Hepatocyte (in vitro differentiated cells): ENCODE measurements around the gene ARHGAP1. TPM values are rescaled to one million over a fixed set of nuclear protein-coding genes. Genes with fewer than 3 reads are reported as not detected.

Source experiments
- DNase-seq: peaks from one replicate; pipeline ENCODE4 v3.0.0-alpha.2; 2016; ENCODE audit warnings: low spot score
- H2AFZ ChIP-seq: fragments of 200-600 bp; sonication (generic); 2 replicates; pipeline ENCODE4 v1.6.0; 2016; ENCODE audit warnings: antibody characterized with exemption, mild to moderate bottlenecking
- H3K27ac ChIP-seq: fragments of 200-600 bp; sonication (generic); 2 replicates; pipeline ENCODE4 v1.5.1; 2016; ENCODE audit warnings: mild to moderate bottlenecking
- H3K27me3 ChIP-seq: fragments of 200-600 bp; sonication (generic); 2 replicates; pipeline ENCODE4 v1.6.1; 2016
- H3K36me3 ChIP-seq: fragments of 200-600 bp; sonication (generic); replicated peaks from 2 replicates; pipeline ENCODE4 v1.5.1; 2016; ENCODE audit warnings: low read depth; ENCODE audit not compliant: insufficient read depth
- H3K4me1 ChIP-seq: fragments of 200-600 bp; sonication (generic); 2 replicates; pipeline ENCODE4 v1.5.1; 2016; ENCODE audit warnings: mild to moderate bottlenecking, moderate library complexity; ENCODE audit not compliant: insufficient read depth
- H3K4me2 ChIP-seq: fragments of 200-600 bp; sonication (generic); 2 replicates; pipeline ENCODE4 v1.6.0; 2016
- H3K4me3 ChIP-seq: fragments of 200-600 bp; sonication (generic); 2 replicates; pipeline ENCODE4 v1.5.1; 2016; ENCODE audit warnings: mild to moderate bottlenecking
- H3K79me2 ChIP-seq: fragments of 200-600 bp; sonication (generic); 2 replicates; pipeline ENCODE4 v1.6.0; 2017; ENCODE audit warnings: mild to moderate bottlenecking
- H3K9me2 ChIP-seq: fragments of 200-600 bp; sonication (generic); replicated peaks from 2 replicates; pipeline ENCODE4 v1.6.0; 2017; ENCODE audit warnings: mild to moderate bottlenecking; ENCODE audit not compliant: insufficient read depth
- H3K9me3 ChIP-seq: fragments of 200-600 bp; sonication (generic); 2 replicates; pipeline ENCODE4 v1.5.1; 2016; ENCODE audit warnings: low read depth, mild to moderate bottlenecking
- H4K20me1 ChIP-seq: fragments of 200-600 bp; sonication (generic); 2 replicates; pipeline ENCODE4 v1.6.0; 2016; ENCODE audit warnings: mild to moderate bottlenecking; ENCODE audit not compliant: insufficient read depth, poor library complexity, severe bottlenecking
- EZH2 ChIP-seq: fragments of 200-600 bp; sonication (generic); IDR thresholded peaks from 2 replicates; pipeline ENCODE4 v1.6.1; 2016; ENCODE audit warnings: antibody characterized with exemption, mild to moderate bottlenecking, borderline replicate concordance
- EZH2phosphoT487 ChIP-seq: fragments of 200-600 bp; sonication (generic); IDR thresholded peaks from one replicate; pipeline ENCODE4 v1.6.1; 2018; ENCODE audit warnings: antibody characterized with exemption, mild to moderate bottlenecking, low read depth, moderate library complexity; ENCODE audit not compliant: unreplicated experiment, severe bottlenecking
- whole genome bisulfite sequencing: methylation state at CpG from one replicate; pipeline ENCODE4 v1.1.6; 2016; ENCODE audit warnings: low lambda C conversion rate; ENCODE audit errors: missing lambda C conversion rate; 5-methylcytosine and 5-hydroxymethylcytosine counted together
- polyA plus RNA-seq: library from polyadenylated mRNA; unstranded; fragments of >200 nt; fragmentation: Nextera tagmentation; extraction: Ambion mirVana; gene quantifications from 2 replicates; pipeline ENCODE4 v1.2.1, GENCODE V29; 2016
- total RNA-seq: library from RNA; depleted of rRNA; stranded (reverse); fragments of >200 nt; gene quantifications from 2 replicates; pipeline ENCODE4 v1.2.3, GENCODE V29; 2014
- TF ChIP-seq, protein P1 (sequence below): fragments of 200-600 bp; sonication (generic); IDR thresholded peaks from 2 replicates; pipeline ENCODE4 v1.5.1; 2016; ENCODE audit warnings: antibody characterized with exemption, mild to moderate bottlenecking; ENCODE audit not compliant: poor library complexity

ARHGAP1 gene
- total and polyA plus RNA-seq, 2 experiments from 2014 or later, result 23.4 to 62.8 TPM

DNA sequence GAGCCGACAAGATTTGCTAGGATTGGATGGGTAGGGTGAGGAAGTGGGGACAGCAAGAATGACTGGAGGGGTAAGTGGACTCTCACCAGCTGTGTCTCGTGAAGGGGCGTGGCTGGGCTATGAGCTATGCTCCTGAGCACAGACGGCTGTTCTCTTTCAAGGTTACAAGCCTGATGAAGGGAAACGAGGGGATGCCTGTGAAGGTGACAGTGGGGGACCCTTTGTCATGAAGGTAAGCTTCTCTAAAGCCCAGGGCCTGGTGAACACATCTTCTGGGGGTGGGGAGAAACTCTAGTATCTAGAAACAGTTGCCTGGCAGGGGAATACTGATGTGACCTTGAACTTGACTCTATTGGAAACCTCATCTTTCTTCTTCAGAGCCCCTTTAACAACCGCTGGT lies 38.5 kb upstream of the ARHGAP1 start:
- no peak for TF ChIP-seq EZH2phosphoT487
- no peak for TF ChIP-seq EZH2
- TF ChIP-seq, protein P1, sequence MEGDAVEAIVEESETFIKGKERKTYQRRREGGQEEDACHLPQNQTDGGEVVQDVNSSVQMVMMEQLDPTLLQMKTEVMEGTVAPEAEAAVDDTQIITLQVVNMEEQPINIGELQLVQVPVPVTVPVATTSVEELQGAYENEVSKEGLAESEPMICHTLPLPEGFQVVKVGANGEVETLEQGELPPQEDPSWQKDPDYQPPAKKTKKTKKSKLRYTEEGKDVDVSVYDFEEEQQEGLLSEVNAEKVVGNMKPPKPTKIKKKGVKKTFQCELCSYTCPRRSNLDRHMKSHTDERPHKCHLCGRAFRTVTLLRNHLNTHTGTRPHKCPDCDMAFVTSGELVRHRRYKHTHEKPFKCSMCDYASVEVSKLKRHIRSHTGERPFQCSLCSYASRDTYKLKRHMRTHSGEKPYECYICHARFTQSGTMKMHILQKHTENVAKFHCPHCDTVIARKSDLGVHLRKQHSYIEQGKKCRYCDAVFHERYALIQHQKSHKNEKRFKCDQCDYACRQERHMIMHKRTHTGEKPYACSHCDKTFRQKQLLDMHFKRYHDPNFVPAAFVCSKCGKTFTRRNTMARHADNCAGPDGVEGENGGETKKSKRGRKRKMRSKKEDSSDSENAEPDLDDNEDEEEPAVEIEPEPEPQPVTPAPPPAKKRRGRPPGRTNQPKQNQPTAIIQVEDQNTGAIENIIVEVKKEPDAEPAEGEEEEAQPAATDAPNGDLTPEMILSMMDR, result no peak
- H2AFZ ChIP-seq, result no peak overlapping the region
- H3K27ac ChIP-seq, result no peak overlapping the region
- H3K4me3 ChIP-seq, result no peak overlapping the region
- DNase-seq, result no peak
- no peaks in the 10 kb centered on the region for H3K9me3 ChIP-seq
- no peaks in the 10 kb centered on the region for H3K36me3 ChIP-seq
- no peak overlapping the region for H3K4me2 ChIP-seq
- no peaks in the 10 kb centered on the region for H3K9me2 ChIP-seq
- H4K20me1 ChIP-seq, result no peaks in the 10 kb centered on the region
- no peaks in the 10 kb centered on the region for H3K4me1 ChIP-seq
- 86% methylated on average over 6 of the region's 6 CpGs for WGBS
- no peaks in the 10 kb centered on the region for H3K27me3 ChIP-seq
- H3K79me2 ChIP-seq, result no peaks in the 10 kb centered on the region

DNA sequence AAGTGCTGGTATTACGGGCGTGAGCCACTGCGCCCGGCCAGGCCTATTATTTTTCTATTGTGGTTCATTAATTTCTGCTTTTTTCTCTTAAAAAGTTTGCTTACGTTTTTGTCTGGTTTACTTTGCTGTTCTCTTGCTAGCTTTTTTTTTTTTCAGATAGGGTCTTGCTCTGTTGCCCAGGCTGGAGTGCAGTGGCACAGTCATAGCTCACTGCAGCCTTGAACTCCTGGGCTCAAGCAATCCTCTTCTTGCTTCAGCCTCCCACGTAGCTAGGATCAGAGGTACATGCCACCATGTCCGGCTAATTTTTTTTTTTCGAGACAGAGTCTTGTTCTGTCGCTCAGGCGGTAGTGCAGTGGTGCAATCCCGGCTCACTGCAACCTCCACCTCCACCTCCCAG lies 37.3 kb upstream of the ARHGAP1 start:
- Histone ChIP-seq H3K79me2 (no peaks in the 10 kb centered on the region), H3K4me1 (no peaks in the 10 kb centered on the region), H3K27ac (no peak overlapping the region), H3K9me3 (no peaks in the 10 kb centered on the region), H2AFZ (no peak overlapping the region), H3K4me3 (no peak overlapping the region), H3K4me2 (no peak overlapping the region), H3K9me2 (no peaks in the 10 kb centered on the region), H4K20me1 (no peaks in the 10 kb centered on the region), H3K27me3 (no peaks in the 10 kb centered on the region), H3K36me3 (no peaks in the 10 kb centered on the region)
- 98% methylated on average over 11 of the region's 11 CpGs for WGBS
- TF ChIP-seq, protein P1, result no peak
- TF ChIP-seq EZH2, result no peak
- no peak for TF ChIP-seq EZH2phosphoT487
- DNase-seq, result no peak

DNA sequence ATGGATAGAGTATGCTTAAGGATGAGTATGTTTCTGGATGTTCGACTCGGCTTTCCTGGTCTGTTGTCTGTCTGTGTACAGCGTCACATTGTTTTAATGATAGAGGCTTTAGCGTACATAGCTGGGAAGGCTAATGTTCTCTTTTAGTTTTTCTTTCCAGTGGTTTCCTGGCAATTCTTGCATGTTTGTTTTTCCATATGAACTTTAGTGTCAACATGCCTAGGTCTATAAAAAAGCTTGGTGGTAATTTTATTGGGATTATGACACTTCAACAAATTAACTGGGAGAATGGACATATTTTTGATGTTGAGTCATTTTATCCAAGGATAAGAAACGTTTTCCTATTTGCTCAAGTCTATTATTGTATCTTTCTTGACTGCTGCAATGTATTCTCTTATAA lies 36.2 kb upstream of the ARHGAP1 start:
- Histone ChIP-seq H4K20me1 (no peaks in the 10 kb centered on the region), H3K79me2 (no peaks in the 10 kb centered on the region), H3K27me3 (no peaks in the 10 kb centered on the region), H3K9me3 (no peaks in the 10 kb centered on the region), H3K9me2 (no peaks in the 10 kb centered on the region), H2AFZ (no peak overlapping the region), H3K4me2 (no peak overlapping the region), H3K4me1 (no peaks in the 10 kb centered on the region), H3K27ac (no peak overlapping the region), H3K36me3 (no peaks in the 10 kb centered on the region), H3K4me3 (no peak overlapping the region)
- DNase-seq, result no peak
- WGBS, result 79% methylated on average over 5 of the region's 5 CpGs
- TF ChIP-seq, protein P1, result no peak
- TF ChIP-seq EZH2 (no peak), EZH2phosphoT487 (no peak)

DNA sequence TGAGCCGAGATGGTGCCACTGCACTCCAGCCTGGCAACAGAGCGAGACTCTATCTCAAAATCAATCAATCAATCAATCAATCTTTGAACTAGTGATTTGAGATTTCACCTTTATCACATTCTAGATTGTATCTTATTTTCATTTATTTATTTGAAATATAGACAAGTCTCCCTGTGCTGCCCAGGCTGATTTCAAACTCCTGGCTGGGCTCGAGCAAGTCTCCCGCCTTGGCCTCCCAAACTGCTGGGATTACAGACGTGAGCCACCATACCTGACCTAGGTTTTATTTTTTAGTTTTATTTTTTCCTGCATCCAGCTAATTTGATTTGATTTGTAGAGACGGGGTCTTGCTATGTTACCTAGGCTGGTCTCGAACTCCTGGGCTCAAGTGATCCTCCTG lies 35.7 kb upstream of the ARHGAP1 start:
- Histone ChIP-seq H4K20me1 (no peaks in the 10 kb centered on the region), H3K9me2 (no peaks in the 10 kb centered on the region), H3K36me3 (no peaks in the 10 kb centered on the region), H3K27me3 (no peaks in the 10 kb centered on the region), H3K27ac (no peak overlapping the region), H2AFZ (no peak overlapping the region), H3K9me3 (no peaks in the 10 kb centered on the region), H3K4me3 (no peak overlapping the region), H3K4me1 (no peaks in the 10 kb centered on the region), H3K4me2 (no peak overlapping the region), H3K79me2 (no peaks in the 10 kb centered on the region)
- DNase-seq, result no peak
- TF ChIP-seq, protein P1, result no peak
- 96% methylated on average over 7 of the region's 7 CpGs for WGBS
